Measurements from ENCODE around the gene RHOJ. TPM values are rescaled to one million over a fixed set of nuclear protein-coding genes. Genes with fewer than 3 reads are reported as not detected.

Gene RHOJ
- total and polyA plus RNA-seq, 2 experiments from 2014 or later, result 0.17 TPM; not detected in 1

DNA sequence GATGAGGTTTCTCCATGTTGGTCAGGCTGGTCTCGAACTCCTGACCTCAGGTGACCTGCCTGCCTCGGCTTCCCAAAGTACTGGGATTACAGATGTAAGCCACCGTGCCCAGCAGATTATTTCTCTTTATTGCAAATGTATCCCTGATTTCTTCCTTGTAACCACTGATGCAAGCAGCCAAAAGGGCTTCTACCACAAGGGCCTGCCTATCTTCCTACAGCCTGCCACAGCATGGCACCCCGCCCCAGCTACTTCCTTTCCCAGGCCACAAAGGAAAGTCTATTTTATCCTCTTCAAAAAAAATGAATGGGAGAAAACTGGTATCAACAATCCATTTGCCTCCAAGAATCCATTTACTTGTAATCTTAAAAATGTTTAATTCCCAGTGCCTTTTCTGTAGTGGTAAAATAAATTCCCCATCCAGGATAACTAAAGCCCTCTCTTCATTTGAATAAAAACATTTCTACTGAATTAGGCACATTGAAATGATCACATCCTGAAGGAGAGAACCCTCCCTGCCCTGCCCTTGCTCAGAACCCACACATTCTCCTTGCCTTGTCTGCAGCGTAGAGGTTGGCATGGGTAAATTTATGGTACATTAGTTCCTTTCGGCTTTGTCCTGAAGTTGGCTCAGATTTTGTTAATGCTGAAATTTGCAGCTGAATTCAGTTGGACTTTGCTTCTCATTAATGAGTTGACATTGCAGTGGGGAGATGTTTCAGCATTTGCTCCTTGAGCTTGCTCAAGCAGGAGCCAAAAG is 95.3 kb downstream of the RHOJ start:
- no peaks in the 10 kb centered on the region for H3K27me3 ChIP-seq (ENCODE audit: insufficient read depth)
- peaks cover 4% of the 10 kb centered on the region; the same call in 1 of the 2 replicates for H3K9me2 ChIP-seq (ENCODE audit: insufficient read depth)
- Mint-ChIP-seq H3K36me3 (ENCODE audit: low read depth) (no peaks in the 10 kb centered on the region), H3K27ac (no peak overlapping the region), H3K4me3 (no peak overlapping the region), H3K9me3 (no peaks in the 10 kb centered on the region; the same call in 2 of the 3 replicates), H3K4me1 (peaks cover 11% of the 10 kb centered on the region; the same call in 2 of the 3 replicates), H3K27me3 (ENCODE audit: insufficient read depth, low read depth, poor library complexity) (peaks cover 4% of the 10 kb centered on the region)
- DNase-seq (ENCODE audit: low spot score) (no peak), ATAC-seq (no peak)
- no peaks in the 10 kb centered on the region for H3F3A ChIP-seq (replicated peaks; ENCODE audit: low read depth)
- no peak overlapping the region for H3K4me3 ChIP-seq
- H3K79me2 ChIP-seq (replicated peaks; ENCODE audit: insufficient read depth), result no peaks in the 10 kb centered on the region
- no peak overlapping the region for H3K4me2 ChIP-seq
- peaks cover 7% of the 10 kb centered on the region for H3K4me1 ChIP-seq (ENCODE audit: insufficient read depth)
- H3K36me3 ChIP-seq (ENCODE audit: insufficient read depth), result no peaks in the 10 kb centered on the region
- no peak overlapping the region for H2AFZ ChIP-seq
- TF ChIP-seq NANOG (IDR thresholded peaks at IDR 0.05; ENCODE audit: borderline replicate concordance) (no peak), EZH2phosphoT487 (IDR thresholded peaks at IDR 0.05; ENCODE audit: unreplicated experiment) (no peak), REST (IDR thresholded peaks at IDR 0.05; ENCODE audit: unreplicated experiment) (no peak), ZNF331 (CRISPR knock-in tag; IDR thresholded peaks at IDR 0.05; ENCODE audit: low read depth) (no peak), EZH2 (IDR thresholded peaks at IDR 0.05; ENCODE audit: low read depth, unreplicated experiment) (no peak), CREB1 (CRISPR knock-in tag; IDR thresholded peaks at IDR 0.05; ENCODE audit: low read depth) (no peak), POLR2AphosphoS5 (IDR thresholded peaks at IDR 0.05; ENCODE audit: low read depth) (no peak)
- TF ChIP-seq, protein P1, sequence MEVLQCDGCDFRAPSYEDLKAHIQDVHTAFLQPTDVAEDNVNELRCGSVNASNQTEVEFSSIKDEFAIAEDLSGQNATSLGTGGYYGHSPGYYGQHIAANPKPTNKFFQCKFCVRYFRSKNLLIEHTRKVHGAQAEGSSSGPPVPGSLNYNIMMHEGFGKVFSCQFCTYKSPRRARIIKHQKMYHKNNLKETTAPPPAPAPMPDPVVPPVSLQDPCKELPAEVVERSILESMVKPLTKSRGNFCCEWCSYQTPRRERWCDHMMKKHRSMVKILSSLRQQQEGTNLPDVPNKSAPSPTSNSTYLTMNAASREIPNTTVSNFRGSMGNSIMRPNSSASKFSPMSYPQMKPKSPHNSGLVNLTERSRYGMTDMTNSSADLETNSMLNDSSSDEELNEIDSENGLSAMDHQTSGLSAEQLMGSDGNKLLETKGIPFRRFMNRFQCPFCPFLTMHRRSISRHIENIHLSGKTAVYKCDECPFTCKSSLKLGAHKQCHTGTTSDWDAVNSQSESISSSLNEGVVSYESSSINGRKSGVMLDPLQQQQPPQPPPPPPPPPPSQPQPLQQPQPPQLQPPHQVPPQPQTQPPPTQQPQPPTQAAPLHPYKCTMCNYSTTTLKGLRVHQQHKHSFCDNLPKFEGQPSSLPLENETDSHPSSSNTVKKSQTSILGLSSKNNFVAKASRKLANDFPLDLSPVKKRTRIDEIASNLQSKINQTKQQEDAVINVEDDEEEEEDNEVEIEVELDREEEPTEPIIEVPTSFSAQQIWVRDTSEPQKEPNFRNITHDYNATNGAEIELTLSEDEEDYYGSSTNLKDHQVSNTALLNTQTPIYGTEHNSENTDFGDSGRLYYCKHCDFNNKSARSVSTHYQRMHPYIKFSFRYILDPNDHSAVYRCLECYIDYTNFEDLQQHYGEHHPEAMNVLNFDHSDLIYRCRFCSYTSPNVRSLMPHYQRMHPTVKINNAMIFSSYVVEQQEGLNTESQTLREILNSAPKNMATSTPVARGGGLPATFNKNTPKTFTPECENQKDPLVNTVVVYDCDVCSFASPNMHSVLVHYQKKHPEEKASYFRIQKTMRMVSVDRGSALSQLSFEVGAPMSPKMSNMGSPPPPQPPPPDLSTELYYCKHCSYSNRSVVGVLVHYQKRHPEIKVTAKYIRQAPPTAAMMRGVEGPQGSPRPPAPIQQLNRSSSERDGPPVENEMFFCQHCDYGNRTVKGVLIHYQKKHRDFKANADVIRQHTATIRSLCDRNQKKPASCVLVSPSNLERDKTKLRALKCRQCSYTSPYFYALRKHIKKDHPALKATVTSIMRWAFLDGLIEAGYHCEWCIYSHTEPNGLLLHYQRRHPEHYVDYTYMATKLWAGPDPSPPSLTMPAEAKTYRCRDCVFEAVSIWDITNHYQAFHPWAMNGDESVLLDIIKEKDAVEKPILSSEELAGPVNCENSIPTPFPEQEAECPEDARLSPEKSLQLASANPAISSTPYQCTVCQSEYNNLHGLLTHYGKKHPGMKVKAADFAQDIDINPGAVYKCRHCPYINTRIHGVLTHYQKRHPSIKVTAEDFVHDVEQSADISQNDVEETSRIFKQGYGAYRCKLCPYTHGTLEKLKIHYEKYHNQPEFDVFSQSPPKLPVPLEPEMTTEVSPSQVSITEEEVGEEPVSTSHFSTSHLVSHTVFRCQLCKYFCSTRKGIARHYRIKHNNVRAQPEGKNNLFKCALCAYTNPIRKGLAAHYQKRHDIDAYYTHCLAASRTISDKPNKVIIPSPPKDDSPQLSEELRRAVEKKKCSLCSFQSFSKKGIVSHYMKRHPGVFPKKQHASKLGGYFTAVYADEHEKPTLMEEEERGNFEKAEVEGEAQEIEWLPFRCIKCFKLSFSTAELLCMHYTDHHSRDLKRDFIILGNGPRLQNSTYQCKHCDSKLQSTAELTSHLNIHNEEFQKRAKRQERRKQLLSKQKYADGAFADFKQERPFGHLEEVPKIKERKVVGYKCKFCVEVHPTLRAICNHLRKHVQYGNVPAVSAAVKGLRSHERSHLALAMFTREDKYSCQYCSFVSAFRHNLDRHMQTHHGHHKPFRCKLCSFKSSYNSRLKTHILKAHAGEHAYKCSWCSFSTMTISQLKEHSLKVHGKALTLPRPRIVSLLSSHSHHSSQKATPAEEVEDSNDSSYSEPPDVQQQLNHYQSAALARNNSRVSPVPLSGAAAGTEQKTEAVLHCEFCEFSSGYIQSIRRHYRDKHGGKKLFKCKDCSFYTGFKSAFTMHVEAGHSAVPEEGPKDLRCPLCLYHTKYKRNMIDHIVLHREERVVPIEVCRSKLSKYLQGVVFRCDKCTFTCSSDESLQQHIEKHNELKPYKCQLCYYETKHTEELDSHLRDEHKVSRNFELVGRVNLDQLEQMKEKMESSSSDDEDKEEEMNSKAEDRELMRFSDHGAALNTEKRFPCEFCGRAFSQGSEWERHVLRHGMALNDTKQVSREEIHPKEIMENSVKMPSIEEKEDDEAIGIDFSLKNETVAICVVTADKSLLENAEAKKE (CRISPR knock-in tag; IDR thresholded peaks at IDR 0.05), result no peak
- no peak overlapping the region for H3K27ac ChIP-seq (ENCODE audit: low read depth)
- no peaks in the 10 kb centered on the region for H4K20me1 ChIP-seq (replicated peaks; ENCODE audit: insufficient read depth)
